HepG2 (cell line): ENCODE data around the gene CCNYL1. TPM values are rescaled to one million over a fixed set of nuclear protein-coding genes. Genes with fewer than 3 reads are reported as not detected.
"Not testable (repeated sequence)": the region's sequence is repeated elsewhere in the genome, so short reads cannot be mapped to it uniquely, and the experiment has no call there.

Experiments used
- ATAC-seq: fragments of 200-7000 bp; cut with Tn5 transposase; 3 replicates; pipeline ENCODE4 v1.9.1; 2020; ENCODE audit warnings: mild to moderate bottlenecking, moderate library complexity
- BruUV-seq: library from RNA; stranded (reverse); fragments of 400-500 nt; replicated peaks from 2 replicates; lab custom pipeline; 2021; lab: Mats Ljungman, UMichigan
- CTCF ChIA-PET: fragments of 300-600 bp; formaldehyde crosslinking; extraction: SDS; loops from one replicate; lab custom pipeline; 2021; ENCODE audit warnings: low total read pairs, inconsistent platforms, low intra/inter-chr PET ratio; lab: Yijun Ruan, JAX
- POLR2A ChIA-PET: fragments of 350-600 bp; sonication (Branson Sonifier 250); formaldehyde crosslinking; loops from one replicate; lab custom pipeline; 2020; ENCODE audit warnings: antibody characterized with exemption, inconsistent platforms; lab: Yijun Ruan, JAX
- DNase-seq: peaks from one replicate; pipeline ENCODE4 v3.0.0-alpha.2; 2015; ENCODE audit warnings: low spot score
- FAIRE-seq: peaks from 3 replicates; lab custom pipeline; 2011; peaks lifted over from hg19 to GRCh38; lab: Jason Lieb, UNC
- H2AFZ ChIP-seq: one replicate; pipeline ENCODE4 v1.6.1; 2011; ENCODE audit warnings: low read length, inconsistent platforms
- H3K27ac ChIP-seq: fragments of 300-600 bp; 3 replicates; pipeline ENCODE4 v1.8.0; 2011; ENCODE audit warnings: mixed run types, mild to moderate bottlenecking, mixed read lengths, low read length, inconsistent platforms; ENCODE audit not compliant: insufficient read depth; ENCODE audit errors: extremely low read length
- H3K27me3 ChIP-seq, 2 experiments: fragments of 200-600 bp in 1 of 2; 2 replicates in 1 of 2; 3 replicates in 1 of 2; pipeline versions ENCODE4 v1.6.0 to v1.8.0; 2011; ENCODE audit warnings: low read length in 2 of 2, mild to moderate bottlenecking in 2 of 2, moderate library complexity in 2 of 2, inconsistent platforms in 1 of 2; ENCODE audit not compliant: insufficient read depth in 2 of 2, control insufficient read depth in 1 of 2
- H3K36me3 ChIP-seq, 2 experiments: fragments of 200-600 bp in 1 of 2; replicated peaks in 1 of 2; 2 replicates in 1 of 2; 3 replicates in 1 of 2; pipeline versions ENCODE4 v1.5.1 to v1.8.0; 2011; ENCODE audit warnings: low read length in 2 of 2, inconsistent platforms in 1 of 2; ENCODE audit not compliant: insufficient read depth in 2 of 2, control insufficient read depth in 1 of 2
- H3K4me1 ChIP-seq: 2 replicates; pipeline ENCODE4 v1.5.1; 2012; ENCODE audit warnings: low read length, inconsistent platforms; ENCODE audit not compliant: insufficient read depth
- H3K4me2 ChIP-seq: 2 replicates; pipeline ENCODE4 v1.6.0; 2011; ENCODE audit warnings: low read depth, low read length, inconsistent platforms
- H3K4me3 ChIP-seq, 3 experiments: fragments of 200-600 bp in 1 of 3; sonication (generic), shearing (Covaris generic) in 1 of 3; replicated peaks in 1 of 3; 2 replicates each; pipeline ENCODE4 v1.5.1; 2011 to 2016; ENCODE audit warnings: low read length in 3 of 3, inconsistent platforms in 2 of 3, low read depth in 2 of 3, mild to moderate bottlenecking in 2 of 3, control low read depth in 1 of 3, mixed read lengths in 1 of 3; ENCODE audit not compliant: insufficient read depth in 1 of 3
- H3K79me2 ChIP-seq: one replicate; pipeline ENCODE4 v1.6.1; 2011; ENCODE audit warnings: low read length, inconsistent platforms; ENCODE audit not compliant: insufficient read depth
- H3K9ac ChIP-seq: 2 replicates; pipeline ENCODE4 v1.6.0; 2011; ENCODE audit warnings: mild to moderate bottlenecking, low read depth, low read length, inconsistent platforms; ENCODE audit not compliant: insufficient read depth
- H3K9me3 ChIP-seq: 2 replicates; pipeline ENCODE4 v1.5.1; 2012; ENCODE audit warnings: mild to moderate bottlenecking, low read length
- H4K20me1 ChIP-seq: 2 replicates; pipeline ENCODE4 v1.6.0; 2011; ENCODE audit warnings: inconsistent platforms, mild to moderate bottlenecking, low read length, moderate library complexity; ENCODE audit not compliant: insufficient read depth
- GPBP1L1 ChIP-seq: sonication (generic); formaldehyde crosslinking; IDR thresholded peaks from 2 replicates; pipeline ENCODE4 v1.5.0; 2020; ENCODE audit warnings: mild to moderate bottlenecking, missing genetic modification reagents
- HNRNPL ChIP-seq: fragments of 200-400 bp; formaldehyde crosslinking; IDR thresholded peaks from 2 replicates; pipeline ENCODE4 v1.6.1; 2017; ENCODE audit warnings: mild to moderate bottlenecking, low read depth, low read length
- JUND ChIP-seq: sonication (generic); formaldehyde crosslinking; IDR thresholded peaks from 2 replicates; pipeline ENCODE4 v1.8.0; 2022; ENCODE audit warnings: mild to moderate bottlenecking, missing genetic modification reagents
- KDM5B ChIP-seq: sonication (generic); formaldehyde crosslinking; IDR thresholded peaks from 2 replicates; pipeline ENCODE4 v1.4.0; 2020; ENCODE audit warnings: missing genetic modification reagents, mild to moderate bottlenecking, borderline replicate concordance
- POLR2AphosphoS2 ChIP-seq: IDR thresholded peaks from 2 replicates; pipeline ENCODE4 v1.6.1; 2011; ENCODE audit warnings: low read depth, low read length, improper control_type of control experiment
- PTBP1 ChIP-seq: fragments of 200-400 bp; formaldehyde crosslinking; IDR thresholded peaks from 2 replicates; pipeline ENCODE4 v1.6.1; 2018; ENCODE audit warnings: low read length, low read depth; ENCODE audit not compliant: poor library complexity, severe bottlenecking
- THAP11 ChIP-seq: IDR thresholded peaks from 2 replicates; pipeline ENCODE4 v1.6.1; 2016; ENCODE audit warnings: missing biosample characterization, missing genetic modification reagents
- TIGD3 ChIP-seq: sonication (generic); formaldehyde crosslinking; IDR thresholded peaks from 2 replicates; pipeline ENCODE4 v1.5.1; 2020; ENCODE audit warnings: mild to moderate bottlenecking, missing genetic modification reagents, borderline replicate concordance
- ZFP37 ChIP-seq: sonication (generic); formaldehyde crosslinking; IDR thresholded peaks from 2 replicates; pipeline ENCODE4 v1.4.0; 2020; ENCODE audit warnings: missing genetic modification reagents, borderline replicate concordance
- ZNF577 ChIP-seq: sonication (generic); formaldehyde crosslinking; IDR thresholded peaks from 2 replicates; pipeline ENCODE4 v1.4.0; 2020; ENCODE audit warnings: mild to moderate bottlenecking, low read depth, missing genetic modification reagents, borderline replicate concordance
- ZNF746 ChIP-seq: sonication (generic); formaldehyde crosslinking; IDR thresholded peaks from 2 replicates; pipeline ENCODE4 v1.8.0; 2022; ENCODE audit warnings: mild to moderate bottlenecking, missing genetic modification reagents
- ZNF770 ChIP-seq: sonication (generic); formaldehyde crosslinking; IDR thresholded peaks from 2 replicates; pipeline ENCODE4 v1.5.0; 2020; ENCODE audit warnings: mild to moderate bottlenecking, missing genetic modification reagents
- WGBS: methylation state at CpG from one replicate; pipeline ENCODE4 v1.1.6; 2017; ENCODE audit warnings: low lambda C conversion rate; 5-methylcytosine and 5-hydroxymethylcytosine counted together
- in situ Hi-C: cut with HindIII; loops from 2 replicates; pipeline ENCODE4 v1.10.0; 2017; ENCODE audit warnings: low pct_unique_long_range_greater_than_20kb; ENCODE audit not compliant: extremely low pct_ligation_motif_present
- intact Hi-C: fragments of 100-400 bp; cut with micrococcal nuclease; formaldehyde crosslinking; loops from one replicate; pipeline ENCODE4 v1.10.0; 2022; ENCODE audit not compliant: unreplicated experiment
- polyA plus RNA-seq, 8 experiments: library from polyadenylated mRNA; depleted of rRNA in 3 of 8; stranded (reverse) in 7 of 8; unstranded in 1 of 8; fragments of >200 nt; fragmentation: Illumina TruSeq in 4 of 8; extraction: Trizol in 4 of 8; gene quantifications; 2 replicates each; pipeline versions ENCODE4 v1.2.1 to v1.2.3, GENCODE V29; 2011 to 2016; ENCODE audit warnings: low read depth in 4 of 8, missing spikeins in 1 of 8, mixed read lengths in 1 of 8; ENCODE audit not compliant: insufficient read depth in 1 of 8
- total RNA-seq, 5 experiments: library from RNA; depleted of rRNA; stranded (reverse); fragments of >200 nt; fragmentation: Illumina TruSeq; extraction: Trizol; gene quantifications; 2 replicates each; pipeline ENCODE4 v1.2.3, GENCODE V29; 2016; ENCODE audit warnings: low read depth in 1 of 5

Gene CCNYL1
- total and polyA plus RNA-seq, 2 of the 13 experiments (the other 11 are each of a cell fraction or from before 2014, with no cell fraction given), result 12.5 to 16.2 TPM

GRCh38 chr2:207719655-207720054 lies 8.2 kb downstream of the CCNYL1 start:
- peak; percentile 91 for TF ChIP-seq ZNF770 (CRISPR knock-in tag)
- H3K4me2 ChIP-seq, H3K27ac ChIP-seq, intact Hi-C loops, H3K27me3 ChIP-seq, H3K4me3 ChIP-seq, ATAC-seq, CTCF ChIA-PET, H2AFZ ChIP-seq, H3K9me3 ChIP-seq, FAIRE-seq, H3K36me3 ChIP-seq, BruUV-seq, H3K9ac ChIP-seq, H4K20me1 ChIP-seq, DNase-seq: not testable (repeated sequence)
- in situ Hi-C loops, result loop anchor here (10.0 to 25.0 kb wide), 2 partner anchors 185 to 543 kb away; partner anchors contain the start of genes IDH1 and PIKFYVE
- POLR2A ChIA-PET, result interaction anchor here (1.5 to 3.9 kb wide), 2 partner anchors 8 to 15 kb away, joined by 5 to 32 read pairs; partner anchors contain the start of gene CCNYL1
- H3K79me2 ChIP-seq, result peaks cover 48% of the 10 kb centered on the region
- 96% methylated on average over 2 of the region's 2 CpGs for WGBS
- H3K4me1 ChIP-seq, result peaks cover 23% of the 10 kb centered on the region

- no peaks in the 10 kb centered on the region for H4K20me1 ChIP-seq
- FAIRE-seq (no peak), DNase-seq (no peak), ATAC-seq (peak; percentile 50)
- no peaks in the 10 kb centered on the region for H3K9me3 ChIP-seq
- H3K4me3 ChIP-seq, result no peak overlapping the region
- in situ Hi-C loops (loop anchor here (10.0 to 25.0 kb wide), 2 partner anchors 186 to 542 kb away; partner anchors contain the start of genes IDH1 and PIKFYVE), intact Hi-C loops (no loop called here)
- CTCF ChIA-PET, result no interaction called here
- H3K4me1 ChIP-seq, result peaks cover 30% of the 10 kb centered on the region
- no peak overlapping the region for H3K27ac ChIP-seq
- peaks cover 1 to 4% of the 10 kb centered on the region in 2 experiments; a peak in 3 of 5 replicates for H3K36me3 ChIP-seq
- POLR2A ChIA-PET, result interaction anchor here (0.7 to 3.9 kb wide), 3 partner anchors 9 to 314 kb away, joined by 3 to 32 read pairs (median 4); partner anchors contain the start of gene CCNYL1
- H3K27me3 ChIP-seq, result no peaks in the 10 kb centered on the region
- no peak overlapping the region for H3K9ac ChIP-seq
- peaks cover 46% of the 10 kb centered on the region for H3K79me2 ChIP-seq
- no TSS peak for BruUV-seq
- 86% methylated on average over 6 of the region's 6 CpGs for WGBS
- H3K4me2 ChIP-seq, result no peak overlapping the region
- no peak overlapping the region for H2AFZ ChIP-seq
- TF ChIP-seq JUND, result no peak
- no peak for TF ChIP-seq PTBP1
- no peak for TF ChIP-seq THAP11 (CRISPR knock-in tag)
- no peak for TF ChIP-seq ZFP37 (CRISPR knock-in tag)
- no peak for TF ChIP-seq POLR2AphosphoS2
- no peak for TF ChIP-seq ZNF577 (CRISPR knock-in tag)
- no peak for TF ChIP-seq HNRNPL
- no peak for TF ChIP-seq ZNF746 (CRISPR knock-in tag)
- TF ChIP-seq KDM5B, result no peak
- TF ChIP-seq TIGD3 (CRISPR knock-in tag), result no peak
- TF ChIP-seq GPBP1L1 (CRISPR knock-in tag), result no peak
Measured at GRCh38 chr2:207720517-207721187, 9.2 kb downstream of the CCNYL1 start.
